GM12878 (cell line): ENCODE results near the gene GARRE1. TPM values are rescaled to one million over a fixed set of nuclear protein-coding genes. Genes with fewer than 3 reads are reported as not detected.

Source experiments
- BCL11A ChIP-seq: IDR thresholded peaks from 2 replicates; pipeline ENCODE4 v1.6.1; 2011; ENCODE audit warnings: low read depth, low read length
- DPF2 ChIP-seq: fragments of 450-650 bp; IDR thresholded peaks from 2 replicates; pipeline ENCODE4 v1.6.1; 2017; ENCODE audit warnings: mild to moderate bottlenecking
- ESRRA ChIP-seq: IDR thresholded peaks from 2 replicates; pipeline ENCODE4 v1.6.1; 2012; ENCODE audit warnings: mild to moderate bottlenecking, low read length, improper control_type of control experiment
- FOXK2 ChIP-seq: fragments of 450-650 bp; IDR thresholded peaks from 2 replicates; pipeline ENCODE4 v1.6.1; 2017; ENCODE audit warnings: mild to moderate bottlenecking, moderate library complexity
- FOXM1 ChIP-seq: IDR thresholded peaks from 2 replicates; pipeline ENCODE4 v1.6.1; 2012; ENCODE audit warnings: low read depth, mild to moderate bottlenecking, inconsistent platforms, low read length, moderate library complexity
- HCFC1 ChIP-seq: fragments of 150-350 bp; IDR thresholded peaks from 2 replicates; pipeline ENCODE4 v1.6.1; 2014; ENCODE audit warnings: low read length
- MYB ChIP-seq: fragments of 150-350 bp; IDR thresholded peaks from 2 replicates; pipeline ENCODE4 v1.6.1; 2014; ENCODE audit warnings: mild to moderate bottlenecking, low read depth, low read length, borderline replicate concordance
- NBN ChIP-seq: fragments of 450-650 bp; IDR thresholded peaks from 2 replicates; pipeline ENCODE4 v1.6.1; 2016
- NFIC ChIP-seq: IDR thresholded peaks from 2 replicates; pipeline ENCODE4 v1.6.1; 2012; ENCODE audit warnings: low read depth, mild to moderate bottlenecking, inconsistent platforms, low read length, moderate library complexity
- NFXL1 ChIP-seq: fragments of 450-650 bp; IDR thresholded peaks from 2 replicates; pipeline ENCODE4 v1.6.1; 2017; ENCODE audit warnings: antibody characterized with exemption, mild to moderate bottlenecking, borderline replicate concordance
- NR2C1 ChIP-seq: fragments of 450-650 bp; IDR thresholded peaks from 2 replicates; pipeline ENCODE4 v1.6.1; 2017; ENCODE audit warnings: antibody characterized with exemption, mild to moderate bottlenecking, moderate library complexity
- PAX8 ChIP-seq: fragments of 450-650 bp; IDR thresholded peaks from 2 replicates; pipeline ENCODE4 v1.6.1; 2017; ENCODE audit warnings: mild to moderate bottlenecking, moderate library complexity
- SIX5 ChIP-seq: IDR thresholded peaks from 2 replicates; pipeline ENCODE4 v1.6.1; 2011; ENCODE audit warnings: mild to moderate bottlenecking, low read depth, low read length, moderate library complexity; ENCODE audit not compliant: severe bottlenecking
- STAT3 ChIP-seq: IDR thresholded peaks from 2 replicates; pipeline ENCODE4 v1.6.1; 2011; ENCODE audit warnings: low read depth, low read length, improper control_type of control experiment
- TARDBP ChIP-seq: IDR thresholded peaks from 2 replicates; pipeline ENCODE4 v1.6.1; 2016; ENCODE audit warnings: borderline replicate concordance
- TCF7 ChIP-seq: IDR thresholded peaks from 2 replicates; pipeline ENCODE4 v1.6.1; 2014; ENCODE audit warnings: antibody characterized with exemption, borderline replicate concordance
- ZBTB11 ChIP-seq: fragments of 450-650 bp; formaldehyde crosslinking; IDR thresholded peaks from 2 replicates; pipeline ENCODE4 v1.5.0; 2022; ENCODE audit warnings: mild to moderate bottlenecking, missing genetic modification characterization
- ZBTB33 ChIP-seq: fragments of 450-650 bp; IDR thresholded peaks from 2 replicates; pipeline ENCODE4 v1.6.1; 2017; ENCODE audit warnings: mild to moderate bottlenecking
- ZNF622 ChIP-seq: fragments of 450-650 bp; IDR thresholded peaks from 2 replicates; pipeline ENCODE4 v1.6.1; 2017; ENCODE audit warnings: mild to moderate bottlenecking, inconsistent platforms
- polyA plus RNA-seq, 11 experiments: library from polyadenylated mRNA; depleted of rRNA in 4 of 11; unstranded in 6 of 11; stranded (reverse) in 5 of 11; fragments of >200 nt; fragmentation: Nextera tagmentation in 4 of 11; fragmentation: Illumina TruSeq in 1 of 11; extraction: Ambion mirVana in 4 of 11; extraction: Trizol in 1 of 11; gene quantifications; 1 replicate in 1 of 11; 2 replicates in 10 of 11; pipeline versions ENCODE4 v1.2.1 to v1.2.3, GENCODE V29; 2011 to 2016; ENCODE audit warnings: inconsistent platforms in 2 of 11, missing spikeins in 2 of 11, low read depth in 1 of 11
- total RNA-seq, 4 experiments: library from RNA; depleted of rRNA in 3 of 4; stranded (reverse); fragments of >200 nt in 3 of 4; fragmentation: Illumina TruSeq in 1 of 4; extraction: Trizol in 1 of 4; gene quantifications; 2 replicates each; pipeline versions ENCODE4 v1.2.1 to v1.2.3, GENCODE V29; 2013 to 2021
- TF ChIP-seq, protein P1 (sequence below): IDR thresholded peaks from 2 replicates; pipeline ENCODE4 v1.6.1; 2011; ENCODE audit warnings: low read depth, mild to moderate bottlenecking, low read length, moderate library complexity, borderline replicate concordance; ENCODE audit errors: extremely low read depth
- TF ChIP-seq, protein P2 (sequence below): IDR thresholded peaks from 2 replicates; pipeline ENCODE4 v1.6.1; 2011; ENCODE audit warnings: mild to moderate bottlenecking, low read depth, low read length, moderate library complexity; ENCODE audit not compliant: insufficient replicate concordance
- TF ChIP-seq, protein P3 (sequence below): fragments of 450-650 bp; IDR thresholded peaks from 2 replicates; pipeline ENCODE4 v1.6.1; 2017; ENCODE audit warnings: mild to moderate bottlenecking, low read depth, inconsistent platforms; ENCODE audit not compliant: poor library complexity, severe bottlenecking

GARRE1 gene
- total and polyA plus RNA-seq, 10 of the 15 experiments (the other 5 are each of a cell fraction or from before 2014, with no cell fraction given): 1.1 to 9.4 (median 5.1) TPM

DNA sequence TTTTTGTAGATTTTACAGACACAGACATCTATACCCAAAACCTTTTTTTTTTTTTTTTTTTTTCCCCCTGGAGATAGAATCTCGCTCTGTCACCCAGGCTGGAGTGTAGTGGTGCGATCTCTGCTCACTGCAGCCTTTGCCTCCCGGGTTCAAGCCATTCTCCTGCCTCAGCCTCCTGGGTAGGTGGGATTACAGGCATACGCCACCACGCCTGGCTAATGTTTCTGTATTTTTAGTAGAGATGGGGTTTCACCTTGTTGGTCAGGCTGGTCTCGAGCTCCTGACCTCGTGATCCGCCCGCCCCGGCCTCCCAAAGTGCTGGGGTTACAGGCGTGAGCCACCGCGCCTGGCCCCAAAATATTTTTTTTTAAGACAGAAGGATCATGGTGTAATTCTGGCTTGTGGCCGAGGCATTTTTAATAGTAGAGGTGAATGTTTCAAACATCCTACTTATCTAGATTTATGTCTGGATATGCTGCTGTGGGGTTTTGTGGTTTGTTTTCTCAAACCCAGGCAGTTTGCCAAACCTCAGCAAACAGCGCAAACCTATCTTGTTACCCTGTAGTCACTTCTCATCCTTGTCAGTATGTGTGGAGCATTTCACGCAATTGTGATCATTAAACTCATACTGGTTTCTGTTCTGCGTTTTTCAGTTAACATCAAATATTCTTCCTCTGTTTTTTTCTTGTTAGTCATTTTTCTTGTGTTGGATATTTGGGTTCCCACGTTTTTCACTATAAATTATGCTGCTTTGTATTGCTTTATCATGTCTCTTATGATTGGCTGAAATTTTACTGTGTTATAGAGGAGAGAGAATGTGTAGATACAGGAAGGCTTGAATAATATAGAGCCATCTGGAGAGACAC, 36.2 kb upstream of the GARRE1 start (continued):
- TF ChIP-seq TARDBP: no peak
- TF ChIP-seq NBN: 0 out of 2 replicates have a peak, but pooled peaks have one; percentile 42
- TF ChIP-seq NFXL1: no peak
- no peak for TF ChIP-seq HCFC1
- no peak for TF ChIP-seq ESRRA
- peak; percentile 87; the same call in 1 of the 2 replicates for TF ChIP-seq DPF2
- no peak for TF ChIP-seq PAX8
- TF ChIP-seq, protein P1, sequence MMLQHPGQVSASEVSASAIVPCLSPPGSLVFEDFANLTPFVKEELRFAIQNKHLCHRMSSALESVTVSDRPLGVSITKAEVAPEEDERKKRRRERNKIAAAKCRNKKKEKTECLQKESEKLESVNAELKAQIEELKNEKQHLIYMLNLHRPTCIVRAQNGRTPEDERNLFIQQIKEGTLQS: no peak
- no peak for TF ChIP-seq NR2C1
- TF ChIP-seq ZBTB33: no peak
- no peak for TF ChIP-seq TCF7
- TF ChIP-seq ZBTB11 (CRISPR knock-in tag): no peak
- no peak for TF ChIP-seq STAT3
- peak; percentile 27; the same call in 1 of the 2 replicates for TF ChIP-seq FOXM1
- TF ChIP-seq ZNF622: no peak
- TF ChIP-seq MYB: no peak
- no peak for TF ChIP-seq FOXK2
- no peak for TF ChIP-seq SIX5
- TF ChIP-seq, protein P2, sequence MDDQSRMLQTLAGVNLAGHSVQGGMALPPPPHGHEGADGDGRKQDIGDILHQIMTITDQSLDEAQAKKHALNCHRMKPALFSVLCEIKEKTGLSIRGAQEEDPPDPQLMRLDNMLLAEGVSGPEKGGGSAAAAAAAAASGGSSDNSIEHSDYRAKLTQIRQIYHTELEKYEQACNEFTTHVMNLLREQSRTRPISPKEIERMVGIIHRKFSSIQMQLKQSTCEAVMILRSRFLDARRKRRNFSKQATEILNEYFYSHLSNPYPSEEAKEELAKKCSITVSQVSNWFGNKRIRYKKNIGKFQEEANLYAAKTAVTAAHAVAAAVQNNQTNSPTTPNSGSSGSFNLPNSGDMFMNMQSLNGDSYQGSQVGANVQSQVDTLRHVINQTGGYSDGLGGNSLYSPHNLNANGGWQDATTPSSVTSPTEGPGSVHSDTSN: no peak
- peak; percentile 65; the same call in 1 of the 2 replicates for TF ChIP-seq BCL11A
- TF ChIP-seq, protein P3, sequence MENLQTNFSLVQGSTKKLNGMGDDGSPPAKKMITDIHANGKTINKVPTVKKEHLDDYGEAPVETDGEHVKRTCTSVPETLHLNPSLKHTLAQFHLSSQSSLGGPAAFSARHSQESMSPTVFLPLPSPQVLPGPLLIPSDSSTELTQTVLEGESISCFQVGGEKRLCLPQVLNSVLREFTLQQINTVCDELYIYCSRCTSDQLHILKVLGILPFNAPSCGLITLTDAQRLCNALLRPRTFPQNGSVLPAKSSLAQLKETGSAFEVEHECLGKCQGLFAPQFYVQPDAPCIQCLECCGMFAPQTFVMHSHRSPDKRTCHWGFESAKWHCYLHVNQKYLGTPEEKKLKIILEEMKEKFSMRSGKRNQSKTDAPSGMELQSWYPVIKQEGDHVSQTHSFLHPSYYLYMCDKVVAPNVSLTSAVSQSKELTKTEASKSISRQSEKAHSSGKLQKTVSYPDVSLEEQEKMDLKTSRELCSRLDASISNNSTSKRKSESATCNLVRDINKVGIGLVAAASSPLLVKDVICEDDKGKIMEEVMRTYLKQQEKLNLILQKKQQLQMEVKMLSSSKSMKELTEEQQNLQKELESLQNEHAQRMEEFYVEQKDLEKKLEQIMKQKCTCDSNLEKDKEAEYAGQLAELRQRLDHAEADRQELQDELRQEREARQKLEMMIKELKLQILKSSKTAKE: peak; percentile 68
- TF ChIP-seq NFIC: peak; percentile 60; the same call in 1 of the 2 replicates
